ENCODE measurements around the gene ADGRV1. TPM values are rescaled to one million over a fixed set of nuclear protein-coding genes. Genes with fewer than 3 reads are reported as not detected.

The ADGRV1 gene
- total RNA-seq, 5 donors from 2014 or later (not counting 1 experiment from before 2014, with no cell fraction given), result 0.68 to 1.6 (median 1.2) TPM; not detected in 1

DNA sequence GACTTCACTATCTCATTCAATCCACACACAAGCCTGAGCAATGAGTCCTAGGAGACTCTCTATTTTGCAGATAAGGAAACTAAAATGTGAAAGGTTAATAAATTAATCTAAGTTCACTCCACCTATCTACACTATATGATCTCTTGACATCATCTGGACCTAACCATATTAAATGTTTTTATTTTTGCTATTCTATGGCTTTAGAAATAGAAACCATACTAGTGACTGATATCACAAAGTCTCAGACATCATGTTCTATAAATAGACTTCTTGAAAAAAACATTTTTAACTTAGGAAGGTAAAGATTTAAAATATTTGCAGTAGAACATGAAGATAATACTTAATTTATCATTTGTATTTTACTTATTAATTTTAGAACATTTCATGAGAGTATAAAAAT lies 9.4 kb upstream of the ADGRV1 start:
- ChIA-PET POLR2A (no interaction called here), CTCF (no interaction called here)
- no peak for DNase-seq
- Mint-ChIP-seq H3K27ac (no peak overlapping the region), H3K4me1 (no peaks in the 10 kb centered on the region), H3K9me3 (no peaks in the 10 kb centered on the region), H3K27me3 (peaks cover 28 to 31% of the 10 kb centered on the region in 2 donors), H3K4me3 (no peak overlapping the region), H3K36me3 (no peaks in the 10 kb centered on the region)
- H3K4me3 ChIP-seq (ENCODE audit: control insufficient read depth in 1 of 2, extremely low read depth in 1 of 2, low read length in 1 of 2), result no peak overlapping the region
- no peaks in the 10 kb centered on the region for H3K4me1 ChIP-seq (ENCODE audit: control insufficient read depth in 1 of 2, extremely low read depth in 1 of 2, insufficient read depth in 2 of 2, low read length in 2 of 2)
- H3K27me3 ChIP-seq (replicated peaks in 1 of 2; ENCODE audit: control insufficient read depth in 2 of 2, extremely low read depth in 1 of 2, insufficient read depth in 2 of 2, low read length in 1 of 2), result peaks cover 0 to 12% of the 10 kb centered on the region in 2 experiments
- no peaks in the 10 kb centered on the region for H3K36me3 ChIP-seq (ENCODE audit: control insufficient read depth in 2 of 2, extremely low read depth in 1 of 2, insufficient read depth in 1 of 2, low read length in 1 of 2)
- H3K27ac ChIP-seq (ENCODE audit: low read length), result no peak overlapping the region
- no peak for ATAC-seq (replicated peaks in 1 of 4)
- no peaks in the 10 kb centered on the region for H3K9me3 ChIP-seq

DNA sequence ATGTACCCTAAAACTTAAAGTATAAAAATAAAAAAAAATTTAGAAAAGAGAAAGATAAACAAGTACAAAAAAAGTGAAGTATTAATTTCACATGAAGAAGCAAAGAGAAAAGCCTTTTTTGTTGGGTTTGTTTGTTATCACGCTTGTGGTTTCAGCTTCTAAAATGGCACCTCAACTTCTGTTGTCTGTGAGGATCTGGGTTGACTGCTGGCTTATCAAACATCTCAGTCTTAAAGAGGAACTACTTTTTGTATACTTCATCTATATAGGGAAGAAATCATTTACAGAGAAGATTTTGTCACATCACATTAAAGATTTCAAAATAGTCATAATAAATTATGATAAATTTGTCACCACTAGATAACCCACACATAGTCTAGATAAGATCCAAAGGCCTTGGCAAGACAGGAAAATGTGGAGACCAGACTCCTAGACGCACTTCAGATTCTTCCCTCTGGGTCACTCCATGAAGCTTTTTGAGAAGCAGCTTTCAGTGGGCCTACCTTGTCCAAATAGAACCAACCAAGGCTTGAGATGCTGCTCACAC lies 8.8 kb upstream of the ADGRV1 start:
- Histone ChIP-seq H3K9me3 (no peaks in the 10 kb centered on the region), H3K4me1 (ENCODE audit: control insufficient read depth in 1 of 2, extremely low read depth in 1 of 2, insufficient read depth in 2 of 2, low read length in 2 of 2) (no peaks in the 10 kb centered on the region), H3K36me3 (ENCODE audit: control insufficient read depth in 2 of 2, extremely low read depth in 1 of 2, insufficient read depth in 1 of 2, low read length in 1 of 2) (no peaks in the 10 kb centered on the region), H3K27ac (ENCODE audit: low read length) (no peak overlapping the region), H3K4me3 (ENCODE audit: control insufficient read depth in 1 of 2, extremely low read depth in 1 of 2, low read length in 1 of 2) (no peak overlapping the region), H3K27me3 (replicated peaks in 1 of 2; ENCODE audit: control insufficient read depth in 2 of 2, extremely low read depth in 1 of 2, insufficient read depth in 2 of 2, low read length in 1 of 2) (peaks cover 0 to 12% of the 10 kb centered on the region in 2 experiments)
- WGBS (ENCODE audit: insufficient coverage), result 56% methylated on average over 1 of the region's 2 CpGs
- no peak for ATAC-seq (replicated peaks in 1 of 4)
- Mint-ChIP-seq H3K4me3 (no peak overlapping the region), H3K36me3 (no peaks in the 10 kb centered on the region), H3K27ac (no peak overlapping the region), H3K9me3 (no peaks in the 10 kb centered on the region), H3K4me1 (no peaks in the 10 kb centered on the region), H3K27me3 (peaks cover 29 to 32% of the 10 kb centered on the region in 2 donors)
- ChIA-PET CTCF (no interaction called here), POLR2A (no interaction called here)
- DNase-seq, result no peak

DNA sequence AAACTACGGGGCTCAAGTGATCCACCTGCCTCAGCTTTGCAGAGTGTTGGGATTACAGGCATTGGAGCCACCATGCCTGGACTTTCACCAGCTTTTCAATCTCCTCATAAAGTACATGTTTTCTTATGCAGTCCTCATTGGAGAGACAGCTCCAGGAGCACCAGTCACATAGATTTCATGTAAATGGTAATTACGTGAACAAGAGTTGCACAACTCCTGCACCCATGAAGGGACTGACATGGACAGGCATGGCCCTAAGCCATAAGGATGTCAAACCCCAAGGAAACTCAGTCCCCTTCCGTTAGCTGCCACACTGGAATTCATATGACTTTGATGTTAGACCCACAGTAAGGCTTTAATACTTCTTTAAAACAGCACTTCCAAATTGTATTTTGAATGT lies 7.6 kb upstream of the ADGRV1 start:
- no peak overlapping the region for H3K4me3 ChIP-seq (ENCODE audit: control insufficient read depth in 1 of 2, extremely low read depth in 1 of 2, low read length in 1 of 2)
- Mint-ChIP-seq H3K4me3 (no peak overlapping the region), H3K9me3 (no peaks in the 10 kb centered on the region), H3K27ac (no peak overlapping the region), H3K4me1 (no peaks in the 10 kb centered on the region), H3K27me3 (peaks cover 24 to 33% of the 10 kb centered on the region in 2 donors), H3K36me3 (no peaks in the 10 kb centered on the region)
- H3K36me3 ChIP-seq (ENCODE audit: control insufficient read depth in 2 of 2, extremely low read depth in 1 of 2, insufficient read depth in 1 of 2, low read length in 1 of 2), result no peaks in the 10 kb centered on the region
- peaks cover 0 to 12% of the 10 kb centered on the region in 2 experiments for H3K27me3 ChIP-seq (replicated peaks in 1 of 2; ENCODE audit: control insufficient read depth in 2 of 2, extremely low read depth in 1 of 2, insufficient read depth in 2 of 2, low read length in 1 of 2)
- no peaks in the 10 kb centered on the region for H3K4me1 ChIP-seq (ENCODE audit: control insufficient read depth in 1 of 2, extremely low read depth in 1 of 2, insufficient read depth in 2 of 2, low read length in 2 of 2)
- ChIA-PET CTCF (no interaction called here), POLR2A (interaction anchor here in 1 of 2 donors (0.6 kb wide), 1 partner anchor 35 kb away, joined by 3 read pairs; no protein-coding TSS in a partner anchor)
- DNase-seq (no peak), ATAC-seq (replicated peaks in 1 of 4) (no peak)
- no peak overlapping the region for H3K27ac ChIP-seq (ENCODE audit: low read length)
- no peaks in the 10 kb centered on the region for H3K9me3 ChIP-seq
- WGBS (ENCODE audit: insufficient coverage), result 57% methylated on average over 2 of the region's 3 CpGs

DNA sequence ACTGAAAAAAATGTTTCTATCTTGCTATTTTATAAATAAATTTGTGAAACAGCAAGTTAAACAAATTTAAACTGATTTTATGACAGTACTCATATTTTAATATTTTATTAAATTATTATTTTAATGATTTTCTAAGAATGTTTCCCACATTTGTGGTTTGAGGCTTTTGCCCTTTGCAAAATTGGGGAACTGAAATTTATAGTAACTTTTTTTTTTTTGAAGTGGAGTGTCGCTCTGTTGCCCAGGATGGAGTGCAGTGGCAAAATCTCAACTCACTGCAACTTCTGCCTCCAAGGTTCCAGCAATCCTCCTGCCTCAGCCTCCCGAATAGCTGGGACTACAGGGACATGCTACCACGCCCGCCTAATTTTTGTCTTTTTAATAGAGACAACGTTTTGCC lies 7.2 kb upstream of the ADGRV1 start:
- Mint-ChIP-seq H3K27me3 (peaks cover 29 to 37% of the 10 kb centered on the region in 2 donors), H3K4me1 (no peaks in the 10 kb centered on the region), H3K4me3 (no peak overlapping the region), H3K36me3 (no peaks in the 10 kb centered on the region), H3K27ac (no peak overlapping the region), H3K9me3 (no peaks in the 10 kb centered on the region)
- no peaks in the 10 kb centered on the region for H3K4me1 ChIP-seq (ENCODE audit: control insufficient read depth in 1 of 2, extremely low read depth in 1 of 2, insufficient read depth in 2 of 2, low read length in 2 of 2)
- H3K4me3 ChIP-seq (ENCODE audit: control insufficient read depth in 1 of 2, extremely low read depth in 1 of 2, low read length in 1 of 2), result no peak overlapping the region
- peaks cover 0 to 12% of the 10 kb centered on the region in 2 experiments for H3K27me3 ChIP-seq (replicated peaks in 1 of 2; ENCODE audit: control insufficient read depth in 2 of 2, extremely low read depth in 1 of 2, insufficient read depth in 2 of 2, low read length in 1 of 2)
- ChIA-PET POLR2A (no interaction called here), CTCF (interaction anchor here in 1 of 2 donors (0.7 kb wide), 1 partner anchor 696 kb away, joined by 3 read pairs; no protein-coding TSS in a partner anchor)
- no peak overlapping the region for H3K27ac ChIP-seq (ENCODE audit: low read length)
- no peak for DNase-seq
- no peak for ATAC-seq (replicated peaks in 1 of 4)
- 83% methylated on average over 4 of the region's 5 CpGs for WGBS (ENCODE audit: insufficient coverage)
- no peaks in the 10 kb centered on the region for H3K36me3 ChIP-seq (ENCODE audit: control insufficient read depth in 2 of 2, extremely low read depth in 1 of 2, insufficient read depth in 1 of 2, low read length in 1 of 2)
- H3K9me3 ChIP-seq, result no peaks in the 10 kb centered on the region

DNA sequence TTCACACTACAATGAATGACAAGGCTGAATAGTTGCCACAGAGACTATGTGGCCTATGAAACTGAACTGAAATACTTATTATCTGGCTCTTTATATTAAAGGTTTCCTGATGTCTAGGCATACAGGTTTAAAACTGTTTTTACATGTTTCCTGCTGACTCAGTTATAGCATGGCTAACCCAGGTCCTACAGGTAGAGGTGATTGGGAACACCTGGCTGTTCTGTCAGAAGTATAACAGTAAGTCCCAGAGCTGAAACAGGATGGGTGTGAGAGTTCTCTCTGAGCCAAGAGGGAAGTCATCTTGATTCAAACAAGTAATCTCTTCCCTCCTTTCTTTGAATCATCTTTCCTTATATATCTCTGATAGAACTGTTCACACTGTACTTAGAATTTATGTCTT lies 4.9 kb upstream of the ADGRV1 start:
- Histone ChIP-seq H3K27me3 (replicated peaks in 1 of 2; ENCODE audit: control insufficient read depth in 2 of 2, extremely low read depth in 1 of 2, insufficient read depth in 2 of 2, low read length in 1 of 2) (peaks cover 16 to 18% of the 10 kb centered on the region in 2 experiments), H3K27ac (ENCODE audit: low read length) (no peak overlapping the region), H3K9me3 (no peaks in the 10 kb centered on the region), H3K4me1 (ENCODE audit: control insufficient read depth in 1 of 2, extremely low read depth in 1 of 2, insufficient read depth in 2 of 2, low read length in 2 of 2) (peaks cover 0 to 6% of the 10 kb centered on the region in 2 experiments), H3K4me3 (ENCODE audit: control insufficient read depth in 1 of 2, extremely low read depth in 1 of 2, low read length in 1 of 2) (no peak overlapping the region), H3K36me3 (ENCODE audit: control insufficient read depth in 2 of 2, extremely low read depth in 1 of 2, insufficient read depth in 1 of 2, low read length in 1 of 2) (no peaks in the 10 kb centered on the region)
- DNase-seq (no peak), ATAC-seq (replicated peaks in 1 of 4) (no peak)
- no peak overlapping the region for H3K4me3 Mint-ChIP-seq
- H3K36me3 Mint-ChIP-seq, result no peaks in the 10 kb centered on the region
- POLR2A ChIA-PET, result no interaction called here
- H3K4me1 Mint-ChIP-seq, result peaks cover 7 to 8% (median 7%) of the 10 kb centered on the region in 3 donors
- H3K9me3 Mint-ChIP-seq, result no peaks in the 10 kb centered on the region
- CTCF ChIA-PET, result no interaction called here
- no peak overlapping the region for H3K27ac Mint-ChIP-seq
- H3K27me3 Mint-ChIP-seq, result peaks cover 46 to 47% of the 10 kb centered on the region in 2 donors

DNA sequence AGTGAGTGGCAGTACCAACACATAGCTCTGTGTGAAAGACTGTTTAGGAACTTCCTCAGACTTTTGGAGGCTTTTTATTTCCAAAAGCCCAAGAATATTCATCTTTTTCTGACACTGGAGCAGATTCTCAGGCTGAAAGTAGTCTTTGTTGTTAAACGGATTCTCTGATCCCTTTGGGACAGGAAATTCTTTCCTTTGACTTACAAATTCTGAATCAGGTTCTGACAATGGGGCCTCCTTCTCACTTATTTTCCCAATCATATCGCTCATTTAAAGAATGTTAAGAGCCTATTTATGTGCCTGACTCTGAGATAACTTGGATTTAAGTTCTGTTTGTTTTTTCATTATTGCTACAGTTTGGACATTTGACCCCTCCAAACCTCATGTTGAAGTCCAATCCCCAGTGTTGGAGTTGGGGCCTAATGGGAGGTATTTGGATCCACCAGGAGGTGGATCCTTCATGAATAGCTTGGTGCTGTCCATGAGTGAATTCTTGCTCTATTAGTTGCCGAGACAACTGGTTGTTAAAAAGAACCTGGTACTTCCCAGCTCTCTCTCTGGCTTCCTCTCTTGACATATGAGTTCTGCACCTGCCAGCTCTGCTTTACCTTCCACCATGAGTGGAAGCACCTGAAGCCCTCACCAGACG lies 4.1 kb upstream of the ADGRV1 start:
- CTCF ChIA-PET, result no interaction called here

More for the DNA sequence above, 4.1 kb upstream of the ADGRV1 start:
- ATAC-seq (replicated peaks in 1 of 4), result no peak
- no peak overlapping the region for H3K27ac ChIP-seq (ENCODE audit: low read length)
- H3K36me3 ChIP-seq (ENCODE audit: control insufficient read depth in 2 of 2, extremely low read depth in 1 of 2, insufficient read depth in 1 of 2, low read length in 1 of 2), result no peaks in the 10 kb centered on the region
- H3K4me1 ChIP-seq (ENCODE audit: control insufficient read depth in 1 of 2, extremely low read depth in 1 of 2, insufficient read depth in 2 of 2, low read length in 2 of 2), result peaks cover 0 to 7% of the 10 kb centered on the region in 2 experiments
- 100% methylated on average over 1 of the region's 4 CpGs for WGBS (ENCODE audit: insufficient coverage)
- H3K27me3 Mint-ChIP-seq, result peaks cover 47 to 50% of the 10 kb centered on the region in 2 donors
- DNase-seq, result no peak
- H3K4me3 ChIP-seq (ENCODE audit: control insufficient read depth in 1 of 2, extremely low read depth in 1 of 2, low read length in 1 of 2), result no peak overlapping the region
- peaks cover 19 to 20% of the 10 kb centered on the region in 2 experiments for H3K27me3 ChIP-seq (replicated peaks in 1 of 2; ENCODE audit: control insufficient read depth in 2 of 2, extremely low read depth in 1 of 2, insufficient read depth in 2 of 2, low read length in 1 of 2)
- H3K4me3 Mint-ChIP-seq, result no peak overlapping the region
- POLR2A ChIA-PET, result no interaction called here
- no peak overlapping the region for H3K27ac Mint-ChIP-seq
- no peaks in the 10 kb centered on the region for H3K9me3 ChIP-seq
- H3K9me3 Mint-ChIP-seq, result no peaks in the 10 kb centered on the region
- no peaks in the 10 kb centered on the region for H3K36me3 Mint-ChIP-seq
- H3K4me1 Mint-ChIP-seq, result peaks cover 10 to 12% (median 11%) of the 10 kb centered on the region in 3 donors
